Measurements from ENCODE around the gene PFN4.
A peak's percentile ranks its signal among the peaks of the same experiment; 100 is the strongest.

Gene PFN4

GRCh38 chr2:24076849-24077534, 46.1 kb downstream of the PFN4 start:
- DNase-seq: no peak

DNA sequence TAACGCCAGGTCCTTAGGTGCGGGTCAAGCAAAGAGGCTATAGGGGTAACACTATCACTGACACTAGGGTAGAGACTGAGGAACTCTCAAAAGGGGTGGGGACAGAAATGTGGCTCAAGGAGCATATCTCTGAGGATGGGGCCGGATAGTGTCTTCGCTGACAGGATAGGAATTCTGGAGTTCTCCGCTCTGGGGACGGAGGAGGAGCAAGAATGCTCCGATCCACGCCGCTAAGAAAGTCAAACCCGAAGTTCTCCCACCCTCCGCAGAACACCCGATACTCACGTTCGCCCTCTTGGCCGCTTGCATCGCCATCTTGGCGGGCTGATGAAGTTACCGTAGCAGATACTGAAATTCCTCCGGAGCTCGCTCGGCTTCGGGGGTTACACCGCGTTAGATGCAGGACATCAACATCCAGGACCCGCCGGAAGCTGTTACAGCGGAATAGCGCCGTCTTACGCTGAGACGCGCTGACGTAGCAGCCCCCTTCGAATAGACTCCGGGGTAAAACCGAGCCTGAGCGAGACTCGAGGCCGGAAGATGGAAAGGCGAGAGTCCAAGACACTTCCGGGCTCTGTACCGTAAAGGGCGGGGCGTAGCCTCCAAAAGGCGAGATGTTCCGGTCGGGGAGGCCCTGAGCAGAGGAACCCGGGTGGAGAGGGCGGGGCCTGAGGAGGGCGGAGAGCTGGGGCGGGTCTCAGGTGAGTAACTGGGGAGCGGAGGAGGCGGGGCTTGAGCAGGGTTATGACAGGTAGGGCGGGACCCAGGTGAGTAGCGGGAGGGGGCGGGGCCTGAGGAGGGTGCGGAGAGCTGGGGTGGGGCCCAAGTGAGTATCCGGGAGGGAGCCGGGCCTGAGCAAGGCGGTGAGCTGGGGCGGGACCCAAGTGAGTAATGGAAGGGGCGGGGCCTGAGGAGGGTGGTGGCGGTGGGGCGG, 47.0 kb downstream of the PFN4 start, which contains the start of gene SF3B6:
SF3B6 (minus strand) TSS at position 412 of the 934 bp plus-strand sequence; CDS start at position 315, 97 bp downstream.
- peak; percentile 99 for DNase-seq

DNA sequence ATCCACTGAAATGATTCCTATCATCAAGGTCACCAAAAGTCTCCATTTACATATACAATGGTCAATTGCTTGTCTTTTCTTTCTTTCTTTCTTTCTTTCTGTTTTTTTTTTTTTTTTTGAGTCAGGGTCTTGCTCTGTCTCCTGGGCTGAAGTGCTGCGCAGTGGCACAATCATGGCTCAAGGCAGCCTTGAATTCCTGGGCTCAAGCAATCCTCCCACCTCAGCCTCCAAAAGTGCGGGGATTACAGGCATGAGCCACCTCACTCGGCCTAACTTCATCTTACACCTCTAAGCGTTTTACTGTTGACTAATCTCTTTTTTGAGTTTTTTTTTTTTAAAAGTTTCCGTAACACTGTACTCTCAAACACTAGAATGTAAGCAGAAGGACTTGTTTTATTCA, 47.9 kb downstream of the PFN4 start:
- no peak for DNase-seq

DNA sequence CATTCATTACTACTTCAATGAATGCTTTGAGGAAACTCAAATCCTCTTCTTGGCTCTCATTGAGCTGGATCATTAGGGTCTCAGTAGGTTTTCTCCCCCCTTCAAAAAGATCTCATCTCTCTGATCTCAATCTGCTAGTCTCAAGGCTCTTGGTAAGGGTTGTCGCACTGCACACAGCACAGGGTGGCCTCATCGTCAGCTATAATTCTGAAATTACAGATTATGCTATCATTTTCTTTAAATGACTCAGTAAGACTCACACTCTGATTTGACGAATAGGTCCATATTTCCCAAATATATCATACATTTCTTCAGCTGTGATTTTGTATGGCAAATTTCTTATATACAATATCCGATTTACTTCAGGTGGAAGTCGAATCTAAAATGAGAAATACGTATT, 49.3 kb downstream of the PFN4 start:
- DNase-seq: no peak

DNA sequence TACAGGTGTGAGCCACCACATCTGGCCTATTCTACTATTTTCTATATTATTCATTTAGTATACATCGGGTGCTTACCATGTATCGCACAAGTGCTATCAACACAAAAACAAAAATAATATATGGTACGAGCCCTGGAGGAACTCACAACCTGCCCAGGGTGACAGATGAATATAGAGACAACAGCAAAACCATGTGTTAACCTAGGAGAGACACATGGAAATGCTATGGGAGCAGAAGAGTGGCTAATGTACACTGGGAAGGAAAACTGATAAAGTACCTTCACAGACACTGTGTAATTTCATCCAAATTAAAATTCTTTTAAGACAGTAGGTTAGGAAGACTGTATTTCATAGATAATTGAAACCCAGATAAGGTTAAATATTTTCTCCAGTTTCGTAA, 50.9 kb downstream of the PFN4 start:
- no peak for DNase-seq

DNA sequence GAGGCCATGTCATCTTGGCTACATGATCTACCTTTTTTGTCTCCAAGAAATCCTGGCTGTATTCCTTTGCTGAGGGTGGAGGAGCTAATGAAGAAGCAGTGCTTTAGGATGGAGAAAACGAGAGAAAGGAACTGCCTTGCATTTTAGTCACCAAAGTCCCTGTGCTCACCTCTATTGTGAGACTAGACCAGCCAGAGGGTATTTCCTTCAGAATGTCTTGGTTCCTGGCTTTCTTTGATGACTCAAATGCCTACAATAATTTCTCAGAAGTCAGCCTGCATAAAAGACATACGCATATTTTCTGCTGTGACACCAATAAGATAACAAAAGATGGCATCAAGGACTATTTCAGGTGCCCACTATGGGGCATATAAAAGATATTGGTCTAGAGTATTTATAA, 57.8 kb downstream of the PFN4 start:
- no peak for DNase-seq

Measured in activated CD4-positive, CD25-positive, alpha-beta regulatory T cell treated with anti-CD3 and anti-CD28 coated beads, Interleukin-2, amount 50 U/mL, for 72 hours (primary cell).